OCI-LY7 (cell line): ENCODE results near the gene GAN.

Source experiments
- EZH2phosphoT487 ChIP-seq: fragments of 200-600 bp; sonication (generic); IDR thresholded peaks from 2 replicates; pipeline ENCODE4 v1.6.1; 2018; ENCODE audit warnings: low read depth, borderline replicate concordance, mild to moderate bottlenecking, mixed run types, antibody characterized with exemption, low read length, moderate library complexity, mixed read lengths
- TF ChIP-seq, protein P1 (sequence below): fragments of 200-600 bp; sonication (generic); conservative IDR thresholded peaks from 2 replicates; pipeline ENCODE4 v1.5.1; 2014; ENCODE audit warnings: mild to moderate bottlenecking, antibody characterized with exemption, low read length, moderate library complexity, mixed read lengths

DNA sequence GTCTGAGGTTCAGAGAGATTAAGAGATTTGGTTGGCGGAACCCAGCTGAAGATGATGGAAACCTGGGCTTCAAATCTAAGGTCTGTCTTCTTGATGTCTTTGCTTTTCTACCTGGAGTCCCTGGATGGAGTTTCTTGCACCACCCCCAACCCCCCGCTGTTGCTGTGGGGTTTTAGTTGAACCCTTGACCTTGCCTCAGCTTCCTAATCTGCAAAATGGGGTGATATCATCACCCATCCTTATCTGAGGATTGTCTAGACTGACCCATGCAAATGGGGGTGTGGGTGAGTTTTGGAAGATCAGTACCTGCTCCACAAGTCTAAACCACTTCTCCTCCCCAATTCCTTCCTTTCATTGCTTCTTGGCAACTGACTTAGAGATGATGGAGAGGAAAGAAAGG, 120.8 kb downstream of the GAN start:
- TF ChIP-seq, protein P1, sequence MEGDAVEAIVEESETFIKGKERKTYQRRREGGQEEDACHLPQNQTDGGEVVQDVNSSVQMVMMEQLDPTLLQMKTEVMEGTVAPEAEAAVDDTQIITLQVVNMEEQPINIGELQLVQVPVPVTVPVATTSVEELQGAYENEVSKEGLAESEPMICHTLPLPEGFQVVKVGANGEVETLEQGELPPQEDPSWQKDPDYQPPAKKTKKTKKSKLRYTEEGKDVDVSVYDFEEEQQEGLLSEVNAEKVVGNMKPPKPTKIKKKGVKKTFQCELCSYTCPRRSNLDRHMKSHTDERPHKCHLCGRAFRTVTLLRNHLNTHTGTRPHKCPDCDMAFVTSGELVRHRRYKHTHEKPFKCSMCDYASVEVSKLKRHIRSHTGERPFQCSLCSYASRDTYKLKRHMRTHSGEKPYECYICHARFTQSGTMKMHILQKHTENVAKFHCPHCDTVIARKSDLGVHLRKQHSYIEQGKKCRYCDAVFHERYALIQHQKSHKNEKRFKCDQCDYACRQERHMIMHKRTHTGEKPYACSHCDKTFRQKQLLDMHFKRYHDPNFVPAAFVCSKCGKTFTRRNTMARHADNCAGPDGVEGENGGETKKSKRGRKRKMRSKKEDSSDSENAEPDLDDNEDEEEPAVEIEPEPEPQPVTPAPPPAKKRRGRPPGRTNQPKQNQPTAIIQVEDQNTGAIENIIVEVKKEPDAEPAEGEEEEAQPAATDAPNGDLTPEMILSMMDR = no peak
- TF ChIP-seq EZH2phosphoT487 = no peak
